SKM-1 (cell line): ENCODE results near the gene FGGY.

ENCODE experiments used
- DNase-seq: peaks from one replicate; lab custom pipeline; 2025; ENCODE audit not compliant: unreplicated experiment; lab: John Stamatoyannopoulos, UW

FGGY gene

DNA sequence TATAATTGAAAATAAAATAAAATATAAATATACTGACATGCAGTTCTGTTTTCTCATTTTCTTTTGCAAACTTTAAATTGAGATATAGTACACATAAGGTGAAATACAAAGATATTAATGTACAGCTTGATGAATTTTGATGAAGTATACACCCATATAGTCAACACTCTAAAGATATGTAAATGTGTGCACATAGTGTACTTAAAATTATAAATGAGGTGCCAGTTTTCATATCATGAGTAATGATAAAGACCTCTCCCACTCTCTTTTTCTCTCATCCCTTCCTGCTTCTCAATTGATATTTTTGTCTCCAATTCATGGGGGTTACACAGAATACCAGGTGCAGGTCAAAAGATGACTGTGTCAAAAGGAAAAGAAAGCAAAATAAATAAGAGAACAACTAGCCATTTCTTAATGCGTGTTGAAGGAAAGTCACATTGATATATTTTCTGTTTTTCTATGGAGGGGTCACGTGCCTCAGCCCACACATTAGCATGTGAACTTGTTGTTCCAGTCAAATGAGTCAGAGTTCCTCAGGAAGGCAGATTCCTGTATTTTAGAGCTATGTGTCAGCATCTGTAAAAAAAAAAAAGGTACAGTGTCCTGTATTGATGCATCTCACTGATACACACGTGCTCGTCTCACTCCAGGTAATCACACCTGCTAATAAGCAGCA lies 453.6 kb downstream of the FGGY start:
- DNase-seq: no peak

DNA sequence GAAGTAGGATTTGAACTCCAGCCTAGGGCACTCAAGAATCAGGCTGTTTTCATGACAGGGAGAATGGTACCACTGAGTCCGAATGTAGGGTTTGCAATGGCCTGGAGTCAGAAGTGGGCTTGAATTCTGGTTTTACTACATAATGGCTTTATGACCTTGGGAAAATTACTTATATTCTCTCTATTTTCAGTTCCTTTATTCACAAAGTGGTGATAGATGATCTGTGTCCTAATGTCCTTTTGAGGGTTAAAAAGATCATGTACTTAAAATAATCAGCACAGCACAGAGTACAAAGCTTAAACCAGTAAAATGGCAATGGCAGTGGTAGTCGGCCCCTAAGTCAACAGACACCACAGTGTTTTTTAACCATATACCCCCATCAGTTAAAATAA lies 454.1 kb downstream of the FGGY start:
- DNase-seq: no peak

DNA sequence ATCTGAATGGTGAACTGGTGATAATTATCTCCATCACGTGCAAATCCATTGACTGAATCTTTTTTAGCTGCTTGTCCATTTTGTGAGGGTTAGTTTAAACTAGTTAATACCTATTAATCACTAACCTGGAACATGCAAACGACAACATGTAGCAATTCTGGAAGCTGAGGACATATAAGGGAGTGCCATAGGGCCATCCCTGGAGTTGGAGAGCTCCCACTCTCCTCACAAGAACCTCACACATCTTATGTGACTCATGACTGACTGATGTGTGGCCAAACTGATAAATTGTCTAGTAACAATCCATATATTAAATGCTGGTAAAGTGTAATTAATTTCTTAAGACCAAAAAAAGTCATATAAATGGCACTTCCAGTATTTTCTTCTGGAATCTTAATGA lies 454.9 kb downstream of the FGGY start:
- no peak for DNase-seq

GRCh38 chr1:59752556-59753414 lies 455.9 kb downstream of the FGGY start:
- DNase-seq: no peak

GRCh38 chr1:59755069-59755685 lies 458.3 kb downstream of the FGGY start:
- no peak for DNase-seq

DNA sequence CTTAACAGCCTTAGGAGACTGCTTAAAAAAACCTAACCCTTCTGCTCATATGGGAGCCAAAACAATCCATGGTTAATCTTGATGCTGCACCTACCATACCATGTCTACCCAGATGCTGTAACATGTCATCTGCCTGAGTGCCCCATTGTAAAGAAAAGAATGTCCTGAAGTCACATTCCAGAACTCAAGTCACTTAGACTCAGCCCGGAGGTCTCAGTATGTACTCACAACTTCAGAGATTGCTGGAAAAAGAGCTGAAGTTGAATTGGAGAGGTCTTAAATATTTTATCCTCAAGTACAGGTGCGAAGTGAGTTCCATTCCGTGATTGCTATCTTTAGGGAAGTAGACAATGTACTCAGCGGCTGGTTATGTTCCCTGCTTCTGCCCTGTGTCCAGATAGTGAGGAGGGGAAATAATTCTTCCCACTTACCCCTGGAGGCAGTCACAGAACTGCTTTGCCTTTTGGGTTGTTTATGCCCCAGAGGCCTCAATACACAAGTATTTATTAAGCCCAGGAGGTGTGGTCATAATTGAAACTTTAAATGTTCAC lies 460.4 kb downstream of the FGGY start:
- DNase-seq: no peak

- DNase-seq: peak; percentile 74
Observed at GRCh38 chr1:59759156-59759925, 462.4 kb downstream of the FGGY start.

DNA sequence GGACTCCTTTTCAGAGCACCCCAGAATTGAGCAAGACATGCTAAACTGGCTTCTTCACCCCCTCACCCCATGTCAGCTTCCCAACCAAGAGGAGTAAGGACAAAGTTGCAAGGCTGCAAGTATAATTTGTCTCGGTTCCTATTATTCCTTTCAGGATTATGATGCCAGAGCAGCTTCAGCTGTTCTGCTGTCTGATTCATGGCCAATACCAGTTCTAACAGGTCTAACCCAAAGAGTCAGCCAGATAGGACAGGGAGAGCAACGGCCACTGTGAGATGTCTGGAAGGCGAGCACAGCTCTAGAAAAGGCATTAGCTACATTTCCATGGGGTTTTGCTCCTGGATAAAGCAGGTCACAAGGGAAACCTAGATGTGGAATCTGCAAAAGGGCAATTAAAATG lies 464.5 kb downstream of the FGGY start:
- DNase-seq: no peak

DNA sequence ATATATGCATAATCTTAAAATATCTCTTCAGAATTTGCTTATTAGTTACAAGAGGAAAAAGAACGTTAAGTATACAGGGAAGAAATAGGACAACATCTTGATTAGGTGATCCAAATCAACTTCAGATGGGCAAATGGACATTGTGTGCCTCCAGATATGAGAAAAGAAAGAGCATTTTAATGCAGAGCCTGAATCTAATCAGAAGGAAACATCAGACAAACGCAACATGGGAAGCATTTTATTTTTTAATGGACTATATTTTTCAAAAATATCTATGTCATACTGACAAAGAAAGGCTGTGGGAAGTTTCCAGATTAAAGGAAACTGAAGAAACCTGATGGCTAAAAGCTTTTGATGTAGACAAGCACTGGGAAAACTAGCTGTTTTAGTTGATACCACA lies 466.5 kb downstream of the FGGY start:
- no peak for DNase-seq

DNA sequence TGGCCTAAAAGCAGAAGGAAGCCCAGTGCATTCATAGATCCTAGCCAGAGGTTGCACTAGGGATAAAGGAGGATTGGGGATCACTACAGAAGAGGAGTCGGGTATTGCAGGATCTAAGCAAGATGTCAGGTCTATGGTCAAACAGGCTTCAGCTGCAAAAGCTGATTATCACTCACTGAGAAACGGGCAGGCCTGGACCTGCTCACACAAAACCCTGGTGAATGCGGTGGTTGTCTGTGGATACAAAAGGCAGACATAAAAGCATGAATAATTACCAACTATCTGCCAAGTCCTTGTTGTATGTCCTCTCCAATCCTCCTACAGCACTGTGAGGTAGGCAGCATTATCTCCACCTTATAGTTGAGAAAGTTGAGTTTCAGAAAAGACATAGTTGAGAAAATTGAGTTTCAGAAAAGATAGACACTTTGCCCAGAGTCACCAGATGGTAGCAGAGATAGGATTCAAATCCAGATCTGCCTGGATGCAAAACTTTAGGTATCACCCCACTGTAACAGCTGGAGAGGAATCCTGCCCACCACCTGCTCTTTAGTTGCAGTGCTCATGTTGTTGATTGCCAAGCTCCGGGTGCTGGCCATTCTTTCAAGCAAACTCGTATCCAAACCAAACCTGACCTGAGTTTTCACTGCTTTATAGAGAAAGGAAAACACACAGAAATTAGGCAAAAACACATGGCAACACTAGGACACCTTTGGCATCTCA lies 468.3 kb downstream of the FGGY start:
- no peak for DNase-seq

GRCh38 chr1:59766227-59766855 lies 469.4 kb downstream of the FGGY start:
- no peak for DNase-seq

DNA sequence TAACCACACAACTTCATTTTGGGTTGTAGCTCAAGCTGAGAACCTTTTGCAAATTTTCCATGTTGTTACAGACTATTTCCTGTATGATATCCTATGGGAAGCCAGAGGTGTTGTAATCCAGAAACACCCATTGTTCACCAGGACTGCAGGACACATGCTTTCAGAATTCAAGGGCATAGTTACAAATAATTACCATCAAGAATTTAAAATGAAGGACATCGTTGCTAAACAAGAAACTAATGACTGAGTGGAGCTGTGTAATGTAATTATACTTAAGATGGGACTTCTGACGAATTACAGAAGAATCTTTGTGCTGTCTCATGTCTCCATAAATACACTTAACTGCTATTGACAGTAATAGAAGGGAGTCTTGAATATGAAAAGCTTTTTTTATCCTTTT lies 470.2 kb downstream of the FGGY start:
- DNase-seq: no peak

DNA sequence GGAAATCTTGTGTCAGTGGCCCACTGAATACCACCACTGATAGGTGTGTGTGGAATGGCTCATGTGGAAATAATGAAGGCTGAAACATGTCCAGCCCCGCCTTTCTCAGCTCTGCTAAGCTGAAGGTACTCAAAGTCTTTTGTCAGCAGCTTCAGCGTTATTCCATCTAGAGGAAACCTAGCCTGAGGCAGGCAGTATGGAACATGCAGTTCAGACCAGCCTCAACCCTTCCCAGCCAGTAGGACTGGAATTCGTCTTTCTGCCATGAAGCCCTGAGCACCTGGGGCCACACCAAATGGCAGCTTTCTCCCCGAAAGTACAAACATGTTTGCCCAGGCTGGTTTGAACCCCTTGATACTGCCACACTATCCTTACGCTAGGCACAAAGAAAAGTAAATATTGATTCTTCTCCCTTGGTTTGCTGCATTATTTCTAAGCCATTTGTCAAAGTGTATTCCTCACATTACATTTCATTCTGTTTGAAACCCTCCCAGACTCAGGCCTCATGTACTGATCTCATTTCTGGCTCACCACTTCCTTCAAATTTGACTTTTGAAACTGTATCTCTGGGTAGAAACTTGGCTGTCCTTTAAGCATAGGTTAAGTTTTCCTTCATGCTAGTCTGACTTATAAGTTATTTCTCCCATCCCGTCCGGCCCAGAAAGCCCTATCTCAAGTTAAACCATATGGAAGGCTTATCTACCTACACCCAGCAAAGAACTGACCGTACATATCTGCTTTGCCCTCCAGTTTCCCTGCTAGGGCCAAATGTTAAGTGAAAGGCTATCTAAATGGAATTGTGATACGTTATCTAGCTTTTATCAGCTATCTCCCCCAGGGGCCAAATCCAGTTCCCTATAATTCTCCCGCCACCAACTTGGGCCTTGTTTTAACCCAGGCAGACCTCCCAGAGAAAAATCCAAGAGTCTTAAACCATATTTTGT lies 472.2 kb downstream of the FGGY start:
- DNase-seq: no peak

GRCh38 chr1:59769736-59770095 lies 472.8 kb downstream of the FGGY start:
- DNase-seq: no peak

GRCh38 chr1:59771361-59771760 lies 474.5 kb downstream of the FGGY start:
- DNase-seq: no peak

GRCh38 chr1:59775480-59775879 lies 478.6 kb downstream of the FGGY start:
- no peak for DNase-seq

DNA sequence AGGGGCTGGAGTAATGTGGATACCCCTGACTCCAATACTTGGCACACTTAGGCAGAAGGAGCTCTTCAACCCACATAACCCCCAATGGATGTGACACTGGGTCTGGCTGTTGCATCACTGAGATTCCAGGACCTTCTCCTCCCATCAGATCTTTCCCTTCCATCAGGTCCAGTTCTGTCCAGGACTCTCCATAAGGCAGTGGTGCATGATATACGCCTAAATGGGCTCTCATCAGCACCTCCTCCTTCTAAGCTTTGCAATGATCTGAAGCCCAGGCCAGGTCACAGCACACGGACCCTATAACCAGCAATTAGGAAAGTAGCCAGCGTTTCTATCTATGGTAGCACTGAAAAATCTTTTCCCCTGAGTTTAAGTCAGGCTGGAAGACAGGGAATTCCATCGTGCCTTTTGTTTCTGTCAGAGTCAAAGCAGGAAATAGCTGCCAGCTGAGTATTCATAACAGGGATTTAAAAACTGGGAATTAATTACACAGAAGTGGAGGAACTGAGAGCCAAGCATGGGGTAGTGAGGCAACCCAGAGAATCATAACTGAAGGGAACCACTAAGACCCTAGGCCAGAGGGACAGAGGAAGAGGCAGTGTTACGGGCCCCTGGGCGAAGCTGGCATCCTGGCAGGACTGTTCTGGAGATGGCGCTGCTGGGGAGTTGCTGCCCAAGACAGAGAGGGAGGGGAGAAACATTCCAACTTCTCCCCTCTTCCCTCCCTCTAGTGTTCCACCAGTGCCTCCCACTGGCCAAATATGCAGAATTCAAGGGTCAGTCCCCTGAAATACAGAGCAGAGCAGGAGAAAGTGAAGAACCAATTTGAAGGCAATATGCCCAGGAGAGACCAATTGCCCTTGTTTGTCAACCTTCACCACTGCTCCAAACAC lies 480.3 kb downstream of the FGGY start:
- no peak for DNase-seq

GRCh38 chr1:59779949-59780348 lies 483.1 kb downstream of the FGGY start:
- no peak for DNase-seq
